IMR-90 (cell line): Measurements from ENCODE around the gene TRIM41.

Source experiments
- BHLHE40 ChIP-seq: fragments of 150-350 bp; IDR thresholded peaks from 2 replicates; pipeline ENCODE4 v1.6.1; 2016; ENCODE audit warnings: mild to moderate bottlenecking, low read depth, low read length
- CHD1 ChIP-seq: IDR thresholded peaks from 2 replicates; pipeline ENCODE4 v1.6.1; 2012; ENCODE audit warnings: low read depth, low read length, improper control_type of control experiment
- CTCF ChIP-seq: conservative IDR thresholded peaks from 2 replicates; pipeline ENCODE4 v1.5.1; 2012; ENCODE audit warnings: mild to moderate bottlenecking, low read depth, low read length, improper control_type of control experiment
- FOS ChIP-seq: fragments of 150-350 bp; IDR thresholded peaks from 2 replicates; pipeline ENCODE4 v1.6.1; 2016; ENCODE audit warnings: low read depth, low read length
- MAZ ChIP-seq: IDR thresholded peaks from 2 replicates; pipeline ENCODE4 v1.6.1; 2012; ENCODE audit warnings: low read depth, mild to moderate bottlenecking, low read length, improper control_type of control experiment, moderate library complexity, borderline replicate concordance
- RCOR1 ChIP-seq: IDR thresholded peaks from 2 replicates; pipeline ENCODE4 v1.6.1; 2012; ENCODE audit warnings: mild to moderate bottlenecking, low read length, improper control_type of control experiment; ENCODE audit not compliant: insufficient replicate concordance

DNA sequence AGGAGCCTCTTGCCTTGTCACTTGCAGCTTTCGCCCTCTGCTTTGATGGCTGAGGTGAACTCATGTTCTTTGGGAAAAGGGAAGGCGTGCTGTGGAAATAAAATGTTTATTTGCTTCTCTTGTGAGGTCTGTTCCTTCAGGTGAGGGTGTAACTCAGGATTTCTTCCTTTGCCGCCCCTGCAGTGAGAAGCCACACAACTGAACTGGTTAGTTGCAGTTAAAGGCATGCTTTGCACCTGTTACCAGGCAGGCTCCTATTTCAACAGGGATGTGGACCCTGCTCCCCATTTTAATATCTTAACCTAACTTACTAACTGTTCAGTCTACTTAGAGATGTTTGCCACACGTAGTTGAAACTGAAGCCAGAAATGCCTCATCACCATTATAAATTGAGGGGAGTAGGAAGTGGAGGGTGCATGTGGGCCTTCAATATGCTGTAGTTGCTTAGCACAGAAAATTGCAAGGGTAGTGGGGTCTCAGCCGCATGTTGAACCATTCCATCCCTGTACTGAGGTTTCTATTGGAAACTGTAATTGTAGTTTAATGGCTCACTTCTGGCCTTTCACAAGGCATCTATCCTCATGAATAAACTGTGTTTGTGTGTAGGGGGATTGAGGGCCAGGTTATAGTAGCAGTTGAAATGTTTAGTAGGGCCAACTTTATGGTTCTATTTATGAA, 12.7 kb downstream of the TRIM41 start:
- TF ChIP-seq RCOR1 (no peak), CTCF (no peak), FOS (no peak), BHLHE40 (no peak), CHD1 (no peak), MAZ (no peak)
